Measurements from ENCODE around the gene IBTK. TPM values are rescaled to one million over a fixed set of nuclear protein-coding genes. Genes with fewer than 3 reads are reported as not detected.

IBTK gene
- total RNA-seq, 4 donors from 2014 or later = 13.6 to 27.6 (median 18.1) TPM

DNA sequence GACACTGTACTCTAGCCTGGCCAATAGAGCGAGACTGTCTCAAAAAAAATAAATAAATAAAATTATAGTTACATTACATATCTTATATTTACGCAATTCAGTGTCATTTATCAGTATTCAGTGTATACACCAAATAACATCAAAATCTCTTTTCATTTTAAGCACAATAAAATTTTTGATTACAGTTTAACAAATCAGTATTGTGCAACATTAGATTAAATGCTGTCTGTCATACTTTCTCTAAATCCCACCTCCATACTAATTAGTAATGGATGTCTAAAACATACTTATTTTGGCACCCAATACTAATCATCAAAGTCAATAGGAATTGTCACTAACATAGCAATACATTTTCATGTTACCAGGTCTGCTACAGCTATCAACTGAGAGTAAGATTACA is 27.4 kb downstream of the IBTK start:
- no peaks in the 10 kb centered on the region for H3K27me3 ChIP-seq
- over 99% methylated on average over 2 of the region's 2 CpGs for WGBS
- H3K4me3 ChIP-seq = no peak overlapping the region
- H3K36me3 ChIP-seq = peaks cover 89% of the 10 kb centered on the region
- no peak for DNase-seq (ENCODE audit: low spot score in 2 of 2)
- TF ChIP-seq EP300 (IDR thresholded peaks at IDR 0.05) = no peak
- TF ChIP-seq POLR2A (IDR thresholded peaks at IDR 0.05) = no peak
- TF ChIP-seq, protein P1, sequence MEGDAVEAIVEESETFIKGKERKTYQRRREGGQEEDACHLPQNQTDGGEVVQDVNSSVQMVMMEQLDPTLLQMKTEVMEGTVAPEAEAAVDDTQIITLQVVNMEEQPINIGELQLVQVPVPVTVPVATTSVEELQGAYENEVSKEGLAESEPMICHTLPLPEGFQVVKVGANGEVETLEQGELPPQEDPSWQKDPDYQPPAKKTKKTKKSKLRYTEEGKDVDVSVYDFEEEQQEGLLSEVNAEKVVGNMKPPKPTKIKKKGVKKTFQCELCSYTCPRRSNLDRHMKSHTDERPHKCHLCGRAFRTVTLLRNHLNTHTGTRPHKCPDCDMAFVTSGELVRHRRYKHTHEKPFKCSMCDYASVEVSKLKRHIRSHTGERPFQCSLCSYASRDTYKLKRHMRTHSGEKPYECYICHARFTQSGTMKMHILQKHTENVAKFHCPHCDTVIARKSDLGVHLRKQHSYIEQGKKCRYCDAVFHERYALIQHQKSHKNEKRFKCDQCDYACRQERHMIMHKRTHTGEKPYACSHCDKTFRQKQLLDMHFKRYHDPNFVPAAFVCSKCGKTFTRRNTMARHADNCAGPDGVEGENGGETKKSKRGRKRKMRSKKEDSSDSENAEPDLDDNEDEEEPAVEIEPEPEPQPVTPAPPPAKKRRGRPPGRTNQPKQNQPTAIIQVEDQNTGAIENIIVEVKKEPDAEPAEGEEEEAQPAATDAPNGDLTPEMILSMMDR (IDR thresholded peaks at IDR 0.05) = no peak
- no peak for TF ChIP-seq POLR2AphosphoS5 (IDR thresholded peaks at IDR 0.05)
- no peaks in the 10 kb centered on the region for H3K9me3 ChIP-seq
- no peaks in the 10 kb centered on the region for H3K4me1 ChIP-seq
- H3K27ac ChIP-seq = no peak overlapping the region

DNA sequence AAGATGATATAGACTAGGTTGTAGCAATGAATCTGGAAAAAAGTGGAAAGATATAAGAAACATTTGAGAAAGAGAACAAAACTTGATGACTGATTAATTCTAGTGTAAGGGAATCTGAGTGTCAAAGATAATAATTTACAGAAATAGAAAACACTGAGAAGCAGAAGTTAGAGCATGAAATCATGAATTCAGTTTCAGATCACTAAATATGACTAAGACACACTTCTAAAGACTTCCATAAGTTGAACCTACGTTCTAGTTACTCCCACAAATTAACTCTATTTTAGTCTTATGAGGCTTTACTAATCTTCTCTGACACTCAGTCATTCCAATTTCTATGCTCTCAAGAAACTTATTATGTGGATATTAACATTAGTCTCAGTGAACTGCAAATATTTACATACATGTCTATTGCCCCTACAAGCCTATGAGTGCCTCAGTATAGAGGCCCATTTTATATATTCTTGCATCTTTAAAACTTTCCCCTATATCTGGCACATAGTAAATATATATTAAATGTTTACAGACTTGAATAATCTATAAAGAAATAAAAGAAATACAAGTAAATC is 30.4 kb downstream of the IBTK start:
- TF ChIP-seq, protein P1 (IDR thresholded peaks at IDR 0.05) = no peak
- TF ChIP-seq EP300 (IDR thresholded peaks at IDR 0.05) (no peak), POLR2A (IDR thresholded peaks at IDR 0.05) (no peak), POLR2AphosphoS5 (IDR thresholded peaks at IDR 0.05) (no peak)
- no peak for DNase-seq (ENCODE audit: low spot score in 2 of 2)
- H3K9me3 ChIP-seq = no peaks in the 10 kb centered on the region
- H3K4me1 ChIP-seq = no peaks in the 10 kb centered on the region
- H3K36me3 ChIP-seq = peaks cover 86% of the 10 kb centered on the region
- 84% methylated on average over 1 of the region's 1 CpG for WGBS
- H3K27ac ChIP-seq = no peak overlapping the region
- no peaks in the 10 kb centered on the region for H3K27me3 ChIP-seq
- no peak overlapping the region for H3K4me3 ChIP-seq

DNA sequence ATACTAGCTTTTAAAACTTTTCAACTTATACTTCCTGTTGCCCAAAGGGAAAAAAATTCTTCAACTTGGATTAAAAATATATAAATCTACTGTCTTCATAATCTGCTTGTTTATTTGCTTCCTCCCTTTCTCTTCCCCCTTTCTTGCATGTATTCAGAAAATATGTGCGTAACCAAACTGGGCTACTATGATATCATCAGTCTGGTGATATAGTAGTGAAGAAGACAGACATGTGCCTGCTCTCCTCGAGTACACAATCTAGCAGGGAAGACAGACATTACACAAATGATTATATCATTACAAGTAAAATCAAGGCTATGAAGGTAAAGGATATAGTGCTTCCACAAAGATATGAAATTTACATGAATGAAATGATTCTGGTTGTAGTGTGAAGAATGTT is 31.0 kb downstream of the IBTK start:
- TF ChIP-seq POLR2A (IDR thresholded peaks at IDR 0.05) (no peak), POLR2AphosphoS5 (IDR thresholded peaks at IDR 0.05) (no peak), EP300 (IDR thresholded peaks at IDR 0.05) (no peak)
- TF ChIP-seq, protein P1 (IDR thresholded peaks at IDR 0.05) = no peak
- Histone ChIP-seq H3K9me3 (no peaks in the 10 kb centered on the region), H3K4me3 (no peak overlapping the region), H3K27ac (no peak overlapping the region), H3K27me3 (no peaks in the 10 kb centered on the region), H3K36me3 (peaks cover 81% of the 10 kb centered on the region), H3K4me1 (no peaks in the 10 kb centered on the region)
- 84% methylated on average over 2 of the region's 2 CpGs for WGBS
- DNase-seq (ENCODE audit: low spot score in 2 of 2) = no peak

DNA sequence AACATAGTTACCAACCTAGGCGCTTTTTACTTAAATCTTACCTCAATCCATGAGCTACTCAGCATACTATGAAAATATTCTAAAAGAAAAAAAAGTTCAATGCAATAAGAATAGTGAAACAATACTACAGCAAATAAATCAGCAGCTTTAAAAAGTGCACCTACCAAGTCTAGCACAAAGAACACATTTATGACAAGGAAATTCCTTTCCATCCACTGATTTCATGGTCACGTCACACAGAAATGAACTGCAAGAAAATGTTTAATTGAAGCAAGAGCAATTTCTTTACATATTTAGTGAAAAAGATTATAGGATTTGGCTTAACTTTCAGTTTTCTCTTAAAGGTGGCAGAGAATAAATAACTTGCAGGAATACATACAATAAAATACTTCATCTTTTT is 36.2 kb downstream of the IBTK start:
- DNase-seq (ENCODE audit: low spot score in 2 of 2) = no peak
- H3K9me3 ChIP-seq = no peaks in the 10 kb centered on the region
- no peak overlapping the region for H3K4me3 ChIP-seq
- TF ChIP-seq, protein P1 (IDR thresholded peaks at IDR 0.05) = no peak
- no peak for TF ChIP-seq POLR2AphosphoS5 (IDR thresholded peaks at IDR 0.05)
- no peak for TF ChIP-seq POLR2A (IDR thresholded peaks at IDR 0.05)
- TF ChIP-seq EP300 (IDR thresholded peaks at IDR 0.05) = no peak
- H3K27ac ChIP-seq = no peak overlapping the region
- H3K4me1 ChIP-seq = no peaks in the 10 kb centered on the region
- H3K36me3 ChIP-seq = peaks cover 52% of the 10 kb centered on the region
- H3K27me3 ChIP-seq = no peaks in the 10 kb centered on the region
- 93% methylated on average over 2 of the region's 2 CpGs for WGBS

DNA sequence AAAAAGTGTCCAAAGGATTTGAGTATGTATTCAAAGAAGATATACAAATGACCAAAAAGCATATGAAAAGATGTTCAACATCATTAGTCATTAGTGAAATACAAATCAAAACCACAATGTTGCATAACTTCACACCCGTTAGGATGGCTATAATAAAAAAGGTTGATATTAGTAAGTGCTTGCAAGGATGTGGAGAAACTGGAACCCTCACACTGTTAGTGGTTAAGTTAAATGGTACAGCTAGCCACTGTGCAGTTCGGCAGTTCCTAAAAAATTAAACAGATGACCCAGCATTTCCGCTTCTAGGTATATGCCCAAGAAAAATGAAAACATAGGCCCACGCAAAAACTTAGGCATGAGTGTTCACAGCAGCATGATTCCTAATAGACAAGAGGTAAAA is 38.6 kb downstream of the IBTK start:
- Histone ChIP-seq H3K36me3 (peaks cover 34% of the 10 kb centered on the region), H3K4me3 (no peak overlapping the region), H3K9me3 (no peaks in the 10 kb centered on the region), H3K4me1 (peaks cover 8% of the 10 kb centered on the region), H3K27me3 (no peaks in the 10 kb centered on the region), H3K27ac (no peak overlapping the region)
- TF ChIP-seq, protein P1 (IDR thresholded peaks at IDR 0.05) = no peak
- TF ChIP-seq POLR2A (IDR thresholded peaks at IDR 0.05) (no peak), POLR2AphosphoS5 (IDR thresholded peaks at IDR 0.05) (no peak), EP300 (IDR thresholded peaks at IDR 0.05) (no peak)
- DNase-seq (ENCODE audit: low spot score in 2 of 2) = no peak
- WGBS = 94% methylated on average over 4 of the region's 4 CpGs
